HCT116 (cell line): ENCODE results near the gene PATL2. TPM values are rescaled to one million over a fixed set of nuclear protein-coding genes. Genes with fewer than 3 reads are reported as not detected.

Experiments
- ATAC-seq: fragments of 200-7000 bp; cut with Tn5 transposase; 2 replicates; pipeline ENCODE4 v1.9.1; 2020; ENCODE audit warnings: mild to moderate bottlenecking, moderate library complexity
- BruUV-seq: library from RNA; stranded (reverse); fragments of 400-500 nt; replicated peaks from 2 replicates; lab custom pipeline; 2021; lab: Mats Ljungman, UMichigan
- CTCF ChIA-PET: fragments of 300-600 bp; sonication (Branson Sonifier 250); formaldehyde crosslinking; loops from one replicate; lab custom pipeline; 2021; ENCODE audit warnings: antibody characterized with exemption; lab: Charles Lee
- POLR2A ChIA-PET: fragments of 300-600, 350-600 bp; sonication (Branson Sonifier 250); formaldehyde crosslinking; loops from one replicate; lab custom pipeline; 2021; ENCODE audit warnings: antibody characterized with exemption; lab: Charles Lee
- RAD21 ChIA-PET, 2 experiments: fragments of 300-600 bp; sonication (Branson Sonifier 250); formaldehyde crosslinking; loops; one replicate each; lab custom pipeline; 2023; ENCODE audit warnings: low total read pairs in 2 of 2; ENCODE audit not compliant: uncharacterized antibody in 2 of 2, unreplicated experiment in 2 of 2, low non-redundant PET in 1 of 2; lab: Charles Lee
- DNase-seq: peaks from one replicate; pipeline ENCODE4 v3.0.0-alpha.2; 2010; ENCODE audit warnings: low read depth, low spot score
- H2AFZ ChIP-seq: fragments of 200-600 bp; shearing (Covaris generic), sonication (generic); 2 replicates; pipeline ENCODE4 v1.6.1; 2017; ENCODE audit warnings: low read depth, mixed run types, mixed read lengths, antibody characterized with exemption, low read length; ENCODE audit not compliant: poor library complexity, severe bottlenecking
- H3K27ac ChIP-seq: 2 replicates; pipeline ENCODE4 v1.5.1; 2012; ENCODE audit warnings: low read depth, low read length
- H3K27me3 ChIP-seq: fragments of 200-600 bp; sonication (generic); 2 replicates; pipeline ENCODE4 v1.6.1; 2016; ENCODE audit warnings: mixed run types, low read length, mixed read lengths; ENCODE audit not compliant: insufficient read depth
- H3K36me3 ChIP-seq, 2 experiments: fragments of 200-500 bp in 1 of 2; fragments of 200-600 bp in 1 of 2; sonication (Bioruptor generic) in 1 of 2; sonication (generic) in 1 of 2; 2 replicates each; pipeline versions ENCODE4 v1.5.1 to v1.6.1; 2014 to 2016; ENCODE audit warnings: low read length in 2 of 2, inconsistent platforms in 1 of 2, mixed read lengths in 1 of 2, mixed run types in 1 of 2; ENCODE audit not compliant: insufficient read depth in 2 of 2, control insufficient read depth in 1 of 2
- H3K4me1 ChIP-seq, 2 experiments: fragments of 200-600 bp in 1 of 2; sonication (generic) in 1 of 2; 2 replicates each; pipeline versions ENCODE4 v1.5.1 to v1.6.1; 2012 to 2017; ENCODE audit warnings: low read length in 2 of 2, inconsistent platforms in 1 of 2, mild to moderate bottlenecking in 1 of 2, mixed read lengths in 1 of 2, mixed run types in 1 of 2, moderate library complexity in 1 of 2; ENCODE audit not compliant: insufficient read depth in 2 of 2, control insufficient read depth in 1 of 2
- H3K4me2 ChIP-seq: fragments of 200-600 bp; sonication (generic); 2 replicates; pipeline ENCODE4 v1.6.1; 2017; ENCODE audit warnings: mixed run types, low read length, mixed read lengths
- H3K4me3 ChIP-seq, 2 experiments: fragments of 200-600 bp in 1 of 2; sonication (generic) in 1 of 2; replicated peaks in 1 of 2; 2 replicates each; pipeline ENCODE4 v1.5.1; 2011 to 2016; ENCODE audit warnings: low read length in 2 of 2, control low read depth in 1 of 2, low read depth in 1 of 2, mild to moderate bottlenecking in 1 of 2, mixed read lengths in 1 of 2, mixed run types in 1 of 2
- H3K79me2 ChIP-seq: fragments of 200-600 bp; sonication (generic); 2 replicates; pipeline ENCODE4 v1.6.1; 2017; ENCODE audit warnings: mild to moderate bottlenecking, mixed run types, low read length, moderate library complexity, mixed read lengths; ENCODE audit not compliant: insufficient read depth
- H3K9ac ChIP-seq: fragments of 200-600 bp; sonication (generic); 2 replicates; pipeline ENCODE4 v1.6.1; 2016; ENCODE audit warnings: low read length, mixed read lengths
- H3K9me2 ChIP-seq: fragments of 200-600 bp; sonication (generic), shearing (Covaris generic); 2 replicates; pipeline ENCODE4 v1.6.1; 2017; ENCODE audit warnings: mixed run types, mild to moderate bottlenecking, moderate library complexity; ENCODE audit not compliant: insufficient read depth
- H3K9me3 ChIP-seq, 2 experiments: fragments of 200-500 bp in 1 of 2; fragments of 200-600 bp in 1 of 2; sonication (Bioruptor generic) in 1 of 2; sonication (generic) in 1 of 2; 2 replicates each; pipeline ENCODE4 v1.6.1; 2014 to 2017; ENCODE audit warnings: low read length in 2 of 2, mixed read lengths in 2 of 2, inconsistent platforms in 1 of 2, low read depth in 1 of 2, mild to moderate bottlenecking in 1 of 2, mixed run types in 1 of 2, moderate library complexity in 1 of 2; ENCODE audit not compliant: control insufficient read depth in 1 of 2, insufficient read depth in 1 of 2
- H4K20me1 ChIP-seq: fragments of 200-600 bp; sonication (generic), shearing (Covaris generic); 2 replicates; pipeline ENCODE4 v1.6.1; 2017; ENCODE audit warnings: mixed run types, mild to moderate bottlenecking, moderate library complexity; ENCODE audit not compliant: insufficient read depth
- CBX3 ChIP-seq: IDR thresholded peaks from 2 replicates; pipeline ENCODE4 v1.6.1; 2012; ENCODE audit warnings: low read depth
- CEBPB ChIP-seq: IDR thresholded peaks from 2 replicates; pipeline ENCODE4 v1.6.1; 2012; ENCODE audit warnings: low read depth
- EGR1 ChIP-seq: IDR thresholded peaks from 2 replicates; pipeline ENCODE4 v1.6.1; 2012; ENCODE audit warnings: low read depth
- EZH2 ChIP-seq: fragments of 200-600 bp; sonication (generic); IDR thresholded peaks from 2 replicates; pipeline ENCODE4 v1.6.1; 2017; ENCODE audit warnings: antibody characterized with exemption, mixed run types
- EZH2phosphoT487 ChIP-seq: fragments of 200-600 bp; IDR thresholded peaks from 2 replicates; pipeline ENCODE4 v1.6.1; 2018; ENCODE audit warnings: antibody characterized with exemption, borderline replicate concordance
- FOSL1 ChIP-seq: IDR thresholded peaks from 2 replicates; pipeline ENCODE4 v1.6.1; 2012; ENCODE audit warnings: low read depth
- JUND ChIP-seq: IDR thresholded peaks from 2 replicates; pipeline ENCODE4 v1.6.1; 2012
- POLR2A ChIP-seq: IDR thresholded peaks from 2 replicates; pipeline ENCODE4 v1.7.0; 2011; ENCODE audit warnings: borderline replicate concordance; ENCODE audit not compliant: insufficient read depth, insufficient read length; ENCODE audit errors: extremely low read depth
- POLR2AphosphoS5 ChIP-seq: IDR thresholded peaks from 2 replicates; pipeline ENCODE4 v1.6.1; 2011; ENCODE audit warnings: mild to moderate bottlenecking, low read depth, low read length, moderate library complexity
- SIN3A ChIP-seq: IDR thresholded peaks from 2 replicates; pipeline ENCODE4 v1.6.1; 2012; ENCODE audit warnings: low read depth
- SRF ChIP-seq: IDR thresholded peaks from 2 replicates; pipeline ENCODE4 v1.6.1; 2012; ENCODE audit warnings: low read depth
- TCF7L2 ChIP-seq: IDR thresholded peaks from 2 replicates; pipeline ENCODE4 v1.7.0; 2011; ENCODE audit warnings: borderline replicate concordance, inconsistent platforms; ENCODE audit not compliant: insufficient read depth, insufficient read length; ENCODE audit errors: extremely low read depth
- YY1 ChIP-seq: IDR thresholded peaks from 2 replicates; pipeline ENCODE4 v1.6.1; 2011; ENCODE audit warnings: low read length, low read depth, moderate library complexity, mild to moderate bottlenecking; ENCODE audit not compliant: insufficient replicate concordance; ENCODE audit errors: extremely low read depth
- ZNF274 ChIP-seq: fragments of 200-500 bp; sonication (Bioruptor generic); IDR thresholded peaks from 2 replicates; pipeline ENCODE4 v1.6.1; 2014; ENCODE audit warnings: mild to moderate bottlenecking, low read depth, low read length, inconsistent platforms
- intact Hi-C: fragments of 100-400 bp; cut with micrococcal nuclease; formaldehyde crosslinking; loops from 2 replicates; pipeline ENCODE4 v1.10.0; 2022
- total RNA-seq: library from RNA; stranded (reverse); gene quantifications from one replicate; pipeline ENCODE4 v1.2.1, GENCODE V29; 2021; ENCODE audit not compliant: unreplicated experiment
- TF ChIP-seq, protein P1 (sequence below): IDR thresholded peaks from 2 replicates; pipeline ENCODE4 v1.6.1; 2012
- TF ChIP-seq, protein P2 (sequence below): IDR thresholded peaks from 2 replicates; pipeline ENCODE4 v1.6.1; 2012; ENCODE audit warnings: low read depth
- TF ChIP-seq, protein P3 (sequence below): IDR thresholded peaks from 2 replicates; pipeline ENCODE4 v1.6.1; 2012

PATL2 gene
- total RNA-seq, 1 experiment from 2014 or later, result 1.2 TPM

- H3K4me1 ChIP-seq, result peaks cover 0 to 9% of the 10 kb centered on the region in 2 experiments; a peak in 1 of 4 replicates
- no TSS peak for BruUV-seq
- H3K27me3 ChIP-seq, result no peaks in the 10 kb centered on the region
- H3K36me3 ChIP-seq, result peaks cover 27 to 35% of the 10 kb centered on the region in 2 experiments
- H3K79me2 ChIP-seq, result peaks cover 16% of the 10 kb centered on the region
- no peak overlapping the region for H3K9ac ChIP-seq
- H4K20me1 ChIP-seq, result no peaks in the 10 kb centered on the region
- ChIA-PET CTCF (no interaction called here), RAD21 (no interaction called here), POLR2A (interaction anchor here (1.0 kb wide), 1 partner anchor 8 kb away, joined by 3 read pairs; no protein-coding TSS in a partner anchor)
- ATAC-seq, result no peak
- TF ChIP-seq EZH2phosphoT487 (no peak), CBX3 (no peak), EZH2 (no peak), ZNF274 (no peak), POLR2AphosphoS5 (no peak), EGR1 (no peak), POLR2A (no peak), YY1 (no peak), JUND (no peak), TCF7L2 (no peak), SRF (no peak), SIN3A (no peak), FOSL1 (no peak), CEBPB (no peak)
- TF ChIP-seq, protein P1, sequence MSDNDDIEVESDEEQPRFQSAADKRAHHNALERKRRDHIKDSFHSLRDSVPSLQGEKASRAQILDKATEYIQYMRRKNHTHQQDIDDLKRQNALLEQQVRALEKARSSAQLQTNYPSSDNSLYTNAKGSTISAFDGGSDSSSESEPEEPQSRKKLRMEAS, result no peak
- TF ChIP-seq, protein P2, sequence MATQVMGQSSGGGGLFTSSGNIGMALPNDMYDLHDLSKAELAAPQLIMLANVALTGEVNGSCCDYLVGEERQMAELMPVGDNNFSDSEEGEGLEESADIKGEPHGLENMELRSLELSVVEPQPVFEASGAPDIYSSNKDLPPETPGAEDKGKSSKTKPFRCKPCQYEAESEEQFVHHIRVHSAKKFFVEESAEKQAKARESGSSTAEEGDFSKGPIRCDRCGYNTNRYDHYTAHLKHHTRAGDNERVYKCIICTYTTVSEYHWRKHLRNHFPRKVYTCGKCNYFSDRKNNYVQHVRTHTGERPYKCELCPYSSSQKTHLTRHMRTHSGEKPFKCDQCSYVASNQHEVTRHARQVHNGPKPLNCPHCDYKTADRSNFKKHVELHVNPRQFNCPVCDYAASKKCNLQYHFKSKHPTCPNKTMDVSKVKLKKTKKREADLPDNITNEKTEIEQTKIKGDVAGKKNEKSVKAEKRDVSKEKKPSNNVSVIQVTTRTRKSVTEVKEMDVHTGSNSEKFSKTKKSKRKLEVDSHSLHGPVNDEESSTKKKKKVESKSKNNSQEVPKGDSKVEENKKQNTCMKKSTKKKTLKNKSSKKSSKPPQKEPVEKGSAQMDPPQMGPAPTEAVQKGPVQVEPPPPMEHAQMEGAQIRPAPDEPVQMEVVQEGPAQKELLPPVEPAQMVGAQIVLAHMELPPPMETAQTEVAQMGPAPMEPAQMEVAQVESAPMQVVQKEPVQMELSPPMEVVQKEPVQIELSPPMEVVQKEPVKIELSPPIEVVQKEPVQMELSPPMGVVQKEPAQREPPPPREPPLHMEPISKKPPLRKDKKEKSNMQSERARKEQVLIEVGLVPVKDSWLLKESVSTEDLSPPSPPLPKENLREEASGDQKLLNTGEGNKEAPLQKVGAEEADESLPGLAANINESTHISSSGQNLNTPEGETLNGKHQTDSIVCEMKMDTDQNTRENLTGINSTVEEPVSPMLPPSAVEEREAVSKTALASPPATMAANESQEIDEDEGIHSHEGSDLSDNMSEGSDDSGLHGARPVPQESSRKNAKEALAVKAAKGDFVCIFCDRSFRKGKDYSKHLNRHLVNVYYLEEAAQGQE, result no peak
- TF ChIP-seq, protein P3, sequence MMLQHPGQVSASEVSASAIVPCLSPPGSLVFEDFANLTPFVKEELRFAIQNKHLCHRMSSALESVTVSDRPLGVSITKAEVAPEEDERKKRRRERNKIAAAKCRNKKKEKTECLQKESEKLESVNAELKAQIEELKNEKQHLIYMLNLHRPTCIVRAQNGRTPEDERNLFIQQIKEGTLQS, result no peak
- H3K9me2 ChIP-seq, result no peaks in the 10 kb centered on the region
- DNase-seq, result no peak
- H3K4me2 ChIP-seq, result no peak overlapping the region
- no peak overlapping the region for H3K4me3 ChIP-seq
- H3K9me3 ChIP-seq, result no peaks in the 10 kb centered on the region
- intact Hi-C loops, result no loop called here
- no peak overlapping the region for H2AFZ ChIP-seq
- no peak overlapping the region for H3K27ac ChIP-seq
Observed at GRCh38 chr15:44718927-44719292, 7.8 kb upstream of the PATL2 start.
